ENCODE measurements around the gene CWF19L2.

The CWF19L2 gene

DNA sequence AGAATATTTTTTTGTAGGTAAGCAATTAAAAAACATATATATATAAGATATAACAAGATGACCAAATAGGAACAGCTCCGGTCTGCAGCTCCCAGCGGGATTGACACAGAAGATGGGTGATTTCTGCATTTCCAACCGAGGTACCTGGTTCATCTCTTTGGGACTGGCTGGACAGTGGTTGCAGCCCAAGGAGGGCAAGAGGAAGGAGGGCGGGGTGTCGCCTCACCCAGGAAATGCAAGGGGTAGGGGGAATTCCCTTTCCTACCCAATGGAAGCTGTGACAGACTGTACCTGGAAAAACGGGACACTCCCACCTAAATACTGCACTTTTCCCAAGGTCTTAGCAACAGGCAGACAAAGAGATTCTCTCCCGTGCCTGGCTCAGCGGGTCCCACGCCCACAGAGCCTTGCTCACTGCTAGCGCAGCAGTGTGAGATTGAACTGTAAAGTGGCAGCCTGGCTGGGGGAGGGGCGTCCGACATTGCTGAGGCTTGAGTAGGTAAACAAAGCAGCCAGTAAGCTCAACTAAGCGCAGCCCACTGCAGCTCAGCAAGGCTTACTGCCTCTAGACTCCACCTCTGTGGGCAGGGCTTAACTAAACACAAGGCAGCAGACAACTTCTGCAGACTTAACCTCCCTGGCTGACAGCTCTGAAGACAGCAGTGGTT is 163.8 kb downstream of the CWF19L2 start:
- DNase-seq (ENCODE audit: low spot score): no peak

DNA sequence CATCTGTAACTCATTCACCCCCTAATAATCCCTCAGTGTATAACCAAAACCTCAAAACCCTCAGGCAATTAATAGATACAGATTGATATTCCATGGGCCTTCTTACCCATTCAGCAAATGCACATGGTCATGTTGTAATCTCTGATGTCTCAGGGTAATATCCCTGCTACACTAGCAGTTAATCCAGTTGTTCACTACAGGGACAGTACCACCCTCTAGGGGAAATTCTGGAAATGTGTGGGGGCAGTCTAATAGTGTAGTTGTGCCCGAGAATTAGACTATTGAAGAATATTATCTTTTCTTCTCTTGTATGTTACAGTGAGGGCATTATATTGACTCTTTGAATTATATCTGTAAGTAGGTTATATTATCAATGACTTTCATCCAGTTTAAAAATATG is 175.4 kb downstream of the CWF19L2 start:
- DNase-seq (ENCODE audit: low spot score): no peak
